ENCODE measurements around the gene SRGAP2C.
"Not testable (repeated sequence)": the region's sequence is repeated elsewhere in the genome, so short reads cannot be mapped to it uniquely, and the experiment has no call there.

SRGAP2C gene

GRCh38 chr1:121283587-121284180 lies 98.9 kb downstream of the SRGAP2C start:
- DNase-seq, result not testable (repeated sequence)

GRCh38 chr1:121292590-121292989 lies 107.8 kb downstream of the SRGAP2C start:
- not testable (repeated sequence) for DNase-seq

- DNase-seq, result not testable (repeated sequence)
Observed at GRCh38 chr1:121293263-121294204, 108.8 kb downstream of the SRGAP2C start.

GRCh38 chr1:121294205-121294570 lies 109.4 kb downstream of the SRGAP2C start:
- DNase-seq, result not testable (repeated sequence)

- DNase-seq, result not testable (repeated sequence)
Observed at GRCh38 chr1:121296563-121296962, 111.8 kb downstream of the SRGAP2C start.

- DNase-seq, result not testable (repeated sequence)
Observed at GRCh38 chr1:121298529-121298928, 113.8 kb downstream of the SRGAP2C start.

- DNase-seq, result not testable (repeated sequence)
Observed at GRCh38 chr1:121299514-121300149, 114.9 kb downstream of the SRGAP2C start.

GRCh38 chr1:121301876-121302275 lies 117.1 kb downstream of the SRGAP2C start:
- DNase-seq, result not testable (repeated sequence)

GRCh38 chr1:121307759-121308158 lies 123.0 kb downstream of the SRGAP2C start:
- DNase-seq, result not testable (repeated sequence)

- not testable (repeated sequence) for DNase-seq
Observed at GRCh38 chr1:121315509-121315908, 130.7 kb downstream of the SRGAP2C start.

GRCh38 chr1:121316081-121316480 lies 131.3 kb downstream of the SRGAP2C start:
- not testable (repeated sequence) for DNase-seq

- DNase-seq, result not testable (repeated sequence)
Observed at GRCh38 chr1:121317491-121318468, 133.0 kb downstream of the SRGAP2C start.

- DNase-seq, result not testable (repeated sequence)
Observed at GRCh38 chr1:121318687-121319086, 133.9 kb downstream of the SRGAP2C start.

GRCh38 chr1:121321660-121322059 lies 136.9 kb downstream of the SRGAP2C start:
- not testable (repeated sequence) for DNase-seq

- not testable (repeated sequence) for DNase-seq
Observed at GRCh38 chr1:121324726-121325125, 140.0 kb downstream of the SRGAP2C start.

GRCh38 chr1:121332141-121332540 lies 147.4 kb downstream of the SRGAP2C start:
- DNase-seq, result not testable (repeated sequence)

GRCh38 chr1:121332599-121333562 lies 148.1 kb downstream of the SRGAP2C start:
- DNase-seq, result not testable (repeated sequence)

GRCh38 chr1:121337958-121338357 lies 153.2 kb downstream of the SRGAP2C start:
- not testable (repeated sequence) for DNase-seq

- not testable (repeated sequence) for DNase-seq
Observed at GRCh38 chr1:121339611-121340010, 154.8 kb downstream of the SRGAP2C start.

- DNase-seq, result not testable (repeated sequence)
Observed at GRCh38 chr1:121343311-121343906, 158.6 kb downstream of the SRGAP2C start.
